ENCODE results near the gene E4F1.

DNA sequence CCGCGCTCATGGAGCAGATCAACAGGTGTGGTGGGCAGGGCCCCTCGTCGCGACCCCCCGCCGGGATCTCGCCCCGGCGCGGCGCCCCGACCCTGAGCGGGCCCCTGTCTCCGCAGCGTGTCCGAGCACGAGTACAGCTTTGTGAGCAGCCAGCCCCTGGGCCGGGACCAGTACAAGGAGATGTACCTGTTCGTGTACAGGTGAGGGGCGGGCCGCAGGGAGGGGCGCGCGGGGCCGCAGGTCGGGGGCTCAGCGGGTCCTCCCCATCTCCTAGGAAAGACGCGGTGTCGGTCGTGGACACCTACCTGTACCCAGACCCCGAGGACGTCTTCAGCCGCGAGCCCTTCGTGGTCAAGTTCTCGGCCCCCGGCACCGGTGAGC is 13.7 kb downstream of the E4F1 start:
- TF ChIP-seq, protein P1, sequence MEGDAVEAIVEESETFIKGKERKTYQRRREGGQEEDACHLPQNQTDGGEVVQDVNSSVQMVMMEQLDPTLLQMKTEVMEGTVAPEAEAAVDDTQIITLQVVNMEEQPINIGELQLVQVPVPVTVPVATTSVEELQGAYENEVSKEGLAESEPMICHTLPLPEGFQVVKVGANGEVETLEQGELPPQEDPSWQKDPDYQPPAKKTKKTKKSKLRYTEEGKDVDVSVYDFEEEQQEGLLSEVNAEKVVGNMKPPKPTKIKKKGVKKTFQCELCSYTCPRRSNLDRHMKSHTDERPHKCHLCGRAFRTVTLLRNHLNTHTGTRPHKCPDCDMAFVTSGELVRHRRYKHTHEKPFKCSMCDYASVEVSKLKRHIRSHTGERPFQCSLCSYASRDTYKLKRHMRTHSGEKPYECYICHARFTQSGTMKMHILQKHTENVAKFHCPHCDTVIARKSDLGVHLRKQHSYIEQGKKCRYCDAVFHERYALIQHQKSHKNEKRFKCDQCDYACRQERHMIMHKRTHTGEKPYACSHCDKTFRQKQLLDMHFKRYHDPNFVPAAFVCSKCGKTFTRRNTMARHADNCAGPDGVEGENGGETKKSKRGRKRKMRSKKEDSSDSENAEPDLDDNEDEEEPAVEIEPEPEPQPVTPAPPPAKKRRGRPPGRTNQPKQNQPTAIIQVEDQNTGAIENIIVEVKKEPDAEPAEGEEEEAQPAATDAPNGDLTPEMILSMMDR (IDR thresholded peaks at IDR 0.05; ENCODE audit: low read depth, low read length, poor library complexity, severe bottlenecking): no peak
- TF ChIP-seq EZH2phosphoT487 (IDR thresholded peaks at IDR 0.05; ENCODE audit: borderline replicate concordance, low read length): no peak
